Stimulated activated CD8-positive, alpha-beta memory T cell treated with anti-CD3 and anti-CD28 coated beads, Interleukin-2, amount 100 ng/mL, for 48 hours (primary cell): Measurements from ENCODE around the gene HSD17B10.
A peak's percentile ranks its signal among the peaks of the same experiment; 100 is the strongest.
"Not testable (repeated sequence)": the region's sequence is repeated elsewhere in the genome, so short reads cannot be mapped to it uniquely, and the experiment has no call there.

Experiments
- DNase-seq, 2 donors: peaks; one replicate each; pipeline ENCODE4 v3.0.0-alpha.2; 2020; ENCODE audit warnings: low read depth in 2 of 2

Gene HSD17B10

GRCh38 chrX:53437206-53437605, 3.0 kb upstream of the HSD17B10 start:
- DNase-seq, result no peak

- peak in 1 of 2 donors; percentile 42 for DNase-seq
Observed at GRCh38 chrX:53435997-53436396, 1.8 kb upstream of the HSD17B10 start.

GRCh38 chrX:53430231-53430630, 3.9 kb downstream of the HSD17B10 start:
- no peak for DNase-seq

- DNase-seq, result no peak
Observed at GRCh38 chrX:53429755-53430154, 4.4 kb downstream of the HSD17B10 start.

GRCh38 chrX:53422861-53423306, 11.3 kb downstream of the HSD17B10 start, which contains the start of gene RIBC1:
RIBC1 (plus strand) TSS chrX:53422873; CDS start chrX:53426277, 3,404 bp downstream.
- DNase-seq, result no peak

GRCh38 chrX:53422086-53422860, 11.9 kb downstream of the HSD17B10 start, which contains the start of gene SMC1A:
SMC1A (minus strand) TSS chrX:53422654; CDS start chrX:53422600, 54 bp downstream.
- peak; percentile 90 to 96 for DNase-seq

- DNase-seq, result peak in 1 of 2 donors; percentile 7
Observed at GRCh38 chrX:53421772-53422085, 12.4 kb downstream of the HSD17B10 start.

- no peak for DNase-seq
Observed at GRCh38 chrX:53421125-53421524, 13.0 kb downstream of the HSD17B10 start.

GRCh38 chrX:53420351-53420750, 13.8 kb downstream of the HSD17B10 start:
- DNase-seq, result not testable (repeated sequence)

- no peak for DNase-seq
Observed at GRCh38 chrX:53412446-53412845, 21.7 kb downstream of the HSD17B10 start.

GRCh38 chrX:53403535-53403934, 30.6 kb downstream of the HSD17B10 start:
- no peak for DNase-seq

GRCh38 chrX:53398216-53398615, 36.0 kb downstream of the HSD17B10 start:
- DNase-seq, result no peak

GRCh38 chrX:53395605-53396298, 38.4 kb downstream of the HSD17B10 start:
- no peak for DNase-seq

- no peak for DNase-seq
Observed at GRCh38 chrX:53383376-53384076, 50.6 kb downstream of the HSD17B10 start.
